ENCODE data around the gene CCDC134.

- no peak for TF ChIP-seq CTCF (IDR thresholded peaks at IDR 0.05)
- TF ChIP-seq POLR2AphosphoS5 (IDR thresholded peaks at IDR 0.05): no peak
- TF ChIP-seq POLR2A (IDR thresholded peaks at IDR 0.05): no peak
These were observed 24.9 kb downstream of the CCDC134 start for GRCh38 chr22:41825376-41825775.
